IMR-90 (cell line): ENCODE measurements around the gene GLMP. TPM values are rescaled to one million over a fixed set of nuclear protein-coding genes. Genes with fewer than 3 reads are reported as not detected.

Experiments
- ATAC-seq: fragments of 200-7000 bp; cut with Tn5 transposase; 2 replicates; pipeline ENCODE4 v1.9.1; 2020; ENCODE audit warnings: low read depth, mild to moderate bottlenecking, moderate library complexity
- BruUV-seq: library from RNA; stranded (reverse); fragments of 400-500 nt; replicated peaks from 2 replicates; lab custom pipeline; 2021; lab: Mats Ljungman, UMichigan
- CTCF ChIA-PET: fragments of 300-600 bp; formaldehyde crosslinking; extraction: SDS; loops from one replicate; lab custom pipeline; 2021; ENCODE audit warnings: antibody characterized with exemption; lab: Yijun Ruan, JAX
- POLR2A ChIA-PET: fragments of 300-600 bp; sonication (Branson Sonifier 250); formaldehyde crosslinking; loops from one replicate; lab custom pipeline; 2022; ENCODE audit warnings: antibody characterized with exemption; ENCODE audit not compliant: unreplicated experiment; lab: Charles Lee
- DNase-seq: peaks from one replicate; pipeline ENCODE4 v3.0.0; 2013
- H2AFZ ChIP-seq: replicated peaks from 2 replicates; pipeline ENCODE3; 2013; ENCODE audit warnings: low read length, mild to moderate bottlenecking; ENCODE audit not compliant: poor library complexity
- H2AK5ac ChIP-seq: 2 replicates; pipeline ENCODE4 v1.6.1; 2013; ENCODE audit warnings: low read depth, low read length, inconsistent platforms
- H2AK9ac ChIP-seq: replicated peaks from 2 replicates; pipeline ENCODE3; 2013; ENCODE audit warnings: mild to moderate bottlenecking, low read depth, low read length, moderate library complexity; ENCODE audit not compliant: poor library complexity
- H2BK120ac ChIP-seq: 2 replicates; pipeline ENCODE4 v1.6.1; 2013; ENCODE audit warnings: low read depth, low read length, inconsistent platforms
- H2BK15ac ChIP-seq: 3 replicates; pipeline ENCODE4 v1.6.1; 2013; ENCODE audit warnings: low read depth, low read length, inconsistent platforms
- H2BK20ac ChIP-seq: 2 replicates; pipeline ENCODE4 v1.6.1; 2013; ENCODE audit warnings: low read depth, mild to moderate bottlenecking, inconsistent platforms, low read length, moderate library complexity
- H2BK5ac ChIP-seq: 2 replicates; pipeline ENCODE4 v1.6.1; 2013; ENCODE audit warnings: mild to moderate bottlenecking, low read depth, low read length, inconsistent platforms; ENCODE audit not compliant: poor library complexity, severe bottlenecking
- H3K14ac ChIP-seq: replicated peaks from 2 replicates; pipeline ENCODE4 v1.6.1; 2013; ENCODE audit warnings: low read depth, low read length, inconsistent platforms
- H3K18ac ChIP-seq: 2 replicates; pipeline ENCODE4 v1.6.1; 2013; ENCODE audit warnings: low read depth, low read length, control low read depth
- H3K23ac ChIP-seq: 2 replicates; pipeline ENCODE4 v1.6.1; 2013; ENCODE audit warnings: low read depth, low read length, inconsistent platforms
- H3K27ac ChIP-seq: 2 replicates; pipeline ENCODE4 v1.5.1; 2013; ENCODE audit warnings: mild to moderate bottlenecking, control low read depth, low read length; ENCODE audit not compliant: insufficient read depth
- H3K27me3 ChIP-seq: 2 replicates; pipeline ENCODE4 v1.6.1; 2013; ENCODE audit warnings: low read length; ENCODE audit not compliant: control insufficient read depth, insufficient read depth
- H3K36me3 ChIP-seq: 2 replicates; pipeline ENCODE4 v1.6.1; 2013; ENCODE audit warnings: low read length, mixed read lengths; ENCODE audit not compliant: control insufficient read depth, insufficient read depth
- H3K4ac ChIP-seq: 2 replicates; pipeline ENCODE4 v1.6.1; 2013; ENCODE audit warnings: low read depth, low read length, inconsistent platforms
- H3K4me1 ChIP-seq: 2 replicates; pipeline ENCODE4 v1.6.1; 2013; ENCODE audit warnings: low read length, mixed read lengths; ENCODE audit not compliant: control insufficient read depth, insufficient read depth
- H3K4me2 ChIP-seq: 2 replicates; pipeline ENCODE4 v1.6.1; 2013; ENCODE audit warnings: low read depth, mild to moderate bottlenecking, control low read depth, low read length, moderate library complexity
- H3K4me3 ChIP-seq: 2 replicates; pipeline ENCODE4 v1.5.1; 2013; ENCODE audit warnings: low read depth, mild to moderate bottlenecking, control low read depth, low read length, moderate library complexity; ENCODE audit not compliant: insufficient read depth
- H3K56ac ChIP-seq: 2 replicates; pipeline ENCODE4 v1.6.1; 2013; ENCODE audit warnings: low read length, inconsistent platforms; ENCODE audit not compliant: insufficient read depth; ENCODE audit errors: extremely low read depth
- H3K79me1 ChIP-seq, 2 experiments: 2 replicates each; pipeline ENCODE4 v1.6.1; 2013; ENCODE audit warnings: low read length in 2 of 2, inconsistent platforms in 1 of 2, low read depth in 1 of 2
- H3K9ac ChIP-seq: 2 replicates; pipeline ENCODE4 v1.6.1; 2013; ENCODE audit warnings: low read depth, low read length, control low read depth
- H3K9me1 ChIP-seq: 2 replicates; pipeline ENCODE4 v1.6.1; 2013; ENCODE audit warnings: low read length, inconsistent platforms; ENCODE audit not compliant: insufficient read depth
- H3K9me3 ChIP-seq: 2 replicates; pipeline ENCODE4 v1.6.1; 2013; ENCODE audit warnings: low read length; ENCODE audit not compliant: control insufficient read depth, insufficient read depth
- H4K20me1 ChIP-seq: 2 replicates; pipeline ENCODE4 v1.6.1; 2013; ENCODE audit warnings: low read length, inconsistent platforms; ENCODE audit not compliant: insufficient read depth
- H4K5ac ChIP-seq: 2 replicates; pipeline ENCODE4 v1.6.1; 2013; ENCODE audit warnings: mild to moderate bottlenecking, low read depth, low read length, control low read depth
- H4K8ac ChIP-seq, 2 experiments: 2 replicates each; pipeline ENCODE4 v1.6.1; 2013; ENCODE audit warnings: low read depth in 2 of 2, low read length in 2 of 2, control low read depth in 1 of 2, inconsistent platforms in 1 of 2
- H4K91ac ChIP-seq: 2 replicates; pipeline ENCODE4 v1.6.1; 2013; ENCODE audit warnings: low read depth, low read length, inconsistent platforms; ENCODE audit not compliant: insufficient read depth
- CEBPB ChIP-seq: IDR thresholded peaks from 2 replicates; pipeline ENCODE4 v1.6.1; 2012; ENCODE audit warnings: low read depth, low read length, improper control_type of control experiment
- CHD1 ChIP-seq: IDR thresholded peaks from 2 replicates; pipeline ENCODE4 v1.6.1; 2012; ENCODE audit warnings: low read depth, low read length, improper control_type of control experiment
- MAZ ChIP-seq: IDR thresholded peaks from 2 replicates; pipeline ENCODE4 v1.6.1; 2012; ENCODE audit warnings: low read depth, mild to moderate bottlenecking, low read length, improper control_type of control experiment, moderate library complexity, borderline replicate concordance
- NFE2L2 ChIP-seq: fragments of 150-350 bp; IDR thresholded peaks from 2 replicates; pipeline ENCODE4 v1.6.1; 2016; ENCODE audit warnings: low read depth, mild to moderate bottlenecking, low read length
- SMC3 ChIP-seq: fragments of 150-350 bp; IDR thresholded peaks from 2 replicates; pipeline ENCODE4 v1.6.1; 2016; ENCODE audit warnings: low read depth, mild to moderate bottlenecking, antibody characterized with exemption, low read length, moderate library complexity
- WGBS, 2 experiments: methylation state at CpG; one replicate each; pipeline versions ENCODE4 v1.1.5 to v1.1.7; 2013; ENCODE audit warnings: missing lambda C conversion rate in 2 of 2; ENCODE audit not compliant: insufficient read length in 1 of 2; ENCODE audit errors: extremely low coverage in 2 of 2; 5-methylcytosine and 5-hydroxymethylcytosine counted together
- dilution Hi-C: fragments of 300-500 bp; cut with HindIII; formaldehyde crosslinking; loops from one replicate; pipeline ENCODE4 v1.14.3; 2018; ENCODE audit warnings: low sequenced_read_pairs; ENCODE audit not compliant: unreplicated experiment
- in situ Hi-C: fragments of 300-500 bp; cut with MboI; formaldehyde crosslinking; loops from 3 replicates; pipeline ENCODE4 v1.14.3; 2019; ENCODE audit warnings: low sequenced_read_pairs, inconsistent platforms, mixed read lengths
- intact Hi-C: fragments of 100-400 bp; cut with micrococcal nuclease; formaldehyde crosslinking; loops from 2 replicates; pipeline ENCODE4 v1.10.0; 2022
- polyA plus RNA-seq, 3 experiments: library from polyadenylated mRNA; depleted of rRNA; stranded (reverse); fragments of >200 nt; gene quantifications; 2 replicates each; pipeline ENCODE4 v1.2.3, GENCODE V29; 2012; ENCODE audit warnings: low replicate concordance in 1 of 3
- total RNA-seq: library from RNA; depleted of rRNA; stranded (reverse); fragments of >200 nt; gene quantifications from 2 replicates; pipeline ENCODE4 v1.2.3, GENCODE V29; 2012

GLMP gene
- total and polyA plus RNA-seq, 2 of the 4 experiments (the other 2 are of a cell fraction), result 32.6 to 43.1 TPM

GRCh38 chr1:156276966-156277381 is 18.5 kb downstream of the GLMP start:
- Histone ChIP-seq H3K4ac (no peak overlapping the region), H2BK5ac (no peak overlapping the region), H3K14ac (no peak overlapping the region), H2AK9ac (no peak overlapping the region), H3K4me2 (no peak overlapping the region), H2BK20ac (no peak overlapping the region), H3K4me1 (peaks cover 11% of the 10 kb centered on the region), H3K23ac (no peak overlapping the region), H3K36me3 (peaks cover 44% of the 10 kb centered on the region), H2BK15ac (no peak overlapping the region), H3K18ac (no peak overlapping the region), H3K4me3 (no peak overlapping the region), H3K9ac (no peak overlapping the region), H3K79me1 (peaks cover 32 to 61% of the 10 kb centered on the region in 2 experiments), H4K8ac (no peak overlapping the region), H2AFZ (no peak overlapping the region), H4K91ac (no peak overlapping the region), H2AK5ac (no peak overlapping the region), H2BK120ac (no peak overlapping the region), H3K9me1 (peaks cover 7% of the 10 kb centered on the region), H3K27me3 (no peaks in the 10 kb centered on the region), H3K9me3 (no peaks in the 10 kb centered on the region), H3K56ac (no peak overlapping the region), H4K20me1 (peaks cover 32% of the 10 kb centered on the region), H3K27ac (peak overlapping the region; percentile 36; the same call in 1 of the 2 replicates), H4K5ac (no peak overlapping the region)
- in situ Hi-C loops (no loop called here), dilution Hi-C loops (no loop called here), intact Hi-C loops (no loop called here)
- WGBS, 2 experiments, result 80% methylated on average over 2 of the region's 6 CpGs; no CpG with 5 or more reads in 1 of the 2 experiments
- ChIA-PET CTCF (no interaction called here), POLR2A (no interaction called here)
- ATAC-seq, result no peak; the same call in 1 of the 2 replicates
- TF ChIP-seq CEBPB, result peak; percentile 89
- TF ChIP-seq SMC3, result no peak
- TF ChIP-seq NFE2L2, result no peak
- TF ChIP-seq CHD1, result no peak
- no peak for TF ChIP-seq MAZ
- BruUV-seq, result no TSS peak
- DNase-seq, result no peak
